ENCODE data around the gene LUC7L2. TPM values are rescaled to one million over a fixed set of nuclear protein-coding genes. Genes with fewer than 3 reads are reported as not detected.
"Not testable (repeated sequence)": the region's sequence is repeated elsewhere in the genome, so short reads cannot be mapped to it uniquely, and the experiment has no call there.

LUC7L2 gene
- total RNA-seq, 1 donor from 2014 or later = 74.3 TPM

- TF ChIP-seq, protein P1, sequence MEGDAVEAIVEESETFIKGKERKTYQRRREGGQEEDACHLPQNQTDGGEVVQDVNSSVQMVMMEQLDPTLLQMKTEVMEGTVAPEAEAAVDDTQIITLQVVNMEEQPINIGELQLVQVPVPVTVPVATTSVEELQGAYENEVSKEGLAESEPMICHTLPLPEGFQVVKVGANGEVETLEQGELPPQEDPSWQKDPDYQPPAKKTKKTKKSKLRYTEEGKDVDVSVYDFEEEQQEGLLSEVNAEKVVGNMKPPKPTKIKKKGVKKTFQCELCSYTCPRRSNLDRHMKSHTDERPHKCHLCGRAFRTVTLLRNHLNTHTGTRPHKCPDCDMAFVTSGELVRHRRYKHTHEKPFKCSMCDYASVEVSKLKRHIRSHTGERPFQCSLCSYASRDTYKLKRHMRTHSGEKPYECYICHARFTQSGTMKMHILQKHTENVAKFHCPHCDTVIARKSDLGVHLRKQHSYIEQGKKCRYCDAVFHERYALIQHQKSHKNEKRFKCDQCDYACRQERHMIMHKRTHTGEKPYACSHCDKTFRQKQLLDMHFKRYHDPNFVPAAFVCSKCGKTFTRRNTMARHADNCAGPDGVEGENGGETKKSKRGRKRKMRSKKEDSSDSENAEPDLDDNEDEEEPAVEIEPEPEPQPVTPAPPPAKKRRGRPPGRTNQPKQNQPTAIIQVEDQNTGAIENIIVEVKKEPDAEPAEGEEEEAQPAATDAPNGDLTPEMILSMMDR (IDR thresholded peaks at IDR 0.05) = no peak
- Mint-ChIP-seq H3K4me1 (ENCODE audit: low read depth) (no peaks in the 10 kb centered on the region), H3K27me3 (ENCODE audit: low read depth) (no peaks in the 10 kb centered on the region), H3K9me3 (ENCODE audit: low read depth) (no peaks in the 10 kb centered on the region), H3K36me3 (ENCODE audit: low read depth) (no peaks in the 10 kb centered on the region), H3K4me3 (ENCODE audit: unreplicated experiment) (no peak overlapping the region), H3K27ac (ENCODE audit: unreplicated experiment) (no peak overlapping the region)
- no peak for DNase-seq (ENCODE audit: low spot score)
Observed at GRCh38 chr7:139329119-139329518, 30.6 kb upstream of the LUC7L2 start.

DNA sequence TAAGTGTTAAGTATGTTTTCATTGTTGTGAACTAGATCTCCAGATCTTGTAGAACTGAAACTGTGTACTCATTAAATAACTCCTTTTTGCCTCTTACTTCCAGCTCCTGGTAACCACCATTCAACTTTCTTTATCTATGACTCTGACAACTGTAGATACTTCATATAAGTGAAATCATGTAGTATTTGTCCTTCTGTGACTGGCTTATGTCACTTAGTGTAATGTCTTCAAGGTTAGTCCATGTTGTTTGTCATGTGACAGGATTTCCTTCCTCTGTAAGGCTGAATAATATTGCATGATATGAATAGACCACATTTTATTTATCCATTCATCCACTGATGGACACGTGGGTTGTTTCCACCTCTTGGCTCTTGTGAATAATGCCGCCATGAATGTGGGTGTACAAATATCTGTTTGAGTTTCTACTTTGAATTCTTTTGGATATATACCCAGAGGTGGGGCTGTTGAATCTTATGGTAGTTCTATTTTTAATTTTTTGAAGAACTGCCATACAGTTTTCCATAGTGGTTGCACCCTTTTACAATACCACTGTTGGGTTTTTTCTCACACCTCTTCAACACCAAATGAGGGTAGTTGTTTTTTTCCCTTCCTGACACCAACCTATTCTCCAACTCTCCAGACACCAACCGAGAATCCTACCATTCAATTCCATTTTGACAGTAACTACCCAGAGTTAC, 29.2 kb upstream of the LUC7L2 start:
- TF ChIP-seq, protein P1 (IDR thresholded peaks at IDR 0.05) = no peak
- H3K9me3 Mint-ChIP-seq (ENCODE audit: low read depth) = no peaks in the 10 kb centered on the region
- no peak for DNase-seq (ENCODE audit: low spot score)
- no peak overlapping the region for H3K27ac Mint-ChIP-seq (ENCODE audit: unreplicated experiment)
- no peak overlapping the region for H3K4me3 Mint-ChIP-seq (ENCODE audit: unreplicated experiment)
- no peaks in the 10 kb centered on the region for H3K27me3 Mint-ChIP-seq (ENCODE audit: low read depth)
- no peaks in the 10 kb centered on the region for H3K4me1 Mint-ChIP-seq (ENCODE audit: low read depth)
- H3K36me3 Mint-ChIP-seq (ENCODE audit: low read depth) = no peaks in the 10 kb centered on the region

- Mint-ChIP-seq H3K36me3 (ENCODE audit: low read depth) (no peaks in the 10 kb centered on the region), H3K4me3 (ENCODE audit: unreplicated experiment) (no peak overlapping the region), H3K27ac (ENCODE audit: unreplicated experiment) (no peak overlapping the region), H3K4me1 (ENCODE audit: low read depth) (no peaks in the 10 kb centered on the region), H3K27me3 (ENCODE audit: low read depth) (no peaks in the 10 kb centered on the region), H3K9me3 (ENCODE audit: low read depth) (no peaks in the 10 kb centered on the region)
- DNase-seq (ENCODE audit: low spot score) = no peak
- TF ChIP-seq, protein P1 (IDR thresholded peaks at IDR 0.05) = no peak
Observed at GRCh38 chr7:139332697-139333359, 26.9 kb upstream of the LUC7L2 start.

DNA sequence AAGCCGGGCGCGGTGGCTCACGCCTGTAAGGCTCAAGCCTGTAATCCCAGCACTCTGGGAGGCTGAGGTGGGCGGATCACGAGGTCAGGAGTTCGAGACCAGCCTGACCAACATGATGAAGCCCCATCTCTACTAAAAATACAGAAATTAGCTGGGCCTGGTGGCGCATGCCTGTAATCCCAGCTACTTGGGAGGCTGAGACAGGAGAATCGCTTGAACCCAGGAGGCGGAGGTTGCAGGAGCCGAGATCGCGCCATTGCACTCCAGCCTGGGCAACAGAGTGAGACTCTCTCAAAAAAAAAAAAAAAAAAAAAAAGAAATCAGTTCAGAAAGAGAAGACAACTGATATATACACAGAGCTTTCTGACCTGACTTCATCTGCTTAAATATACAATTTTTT, 26.3 kb upstream of the LUC7L2 start:
- not testable (repeated sequence) for H3K9me3 Mint-ChIP-seq (ENCODE audit: low read depth); H3K4me3 Mint-ChIP-seq (ENCODE audit: unreplicated experiment); DNase-seq (ENCODE audit: low spot score); H3K4me1 Mint-ChIP-seq (ENCODE audit: low read depth); H3K27ac Mint-ChIP-seq (ENCODE audit: unreplicated experiment); H3K36me3 Mint-ChIP-seq (ENCODE audit: low read depth); H3K27me3 Mint-ChIP-seq (ENCODE audit: low read depth)

- Mint-ChIP-seq H3K4me3 (ENCODE audit: unreplicated experiment) (no peak overlapping the region), H3K27ac (ENCODE audit: unreplicated experiment) (no peak overlapping the region), H3K4me1 (ENCODE audit: low read depth) (peaks cover 5% of the 10 kb centered on the region), H3K27me3 (ENCODE audit: low read depth) (no peaks in the 10 kb centered on the region), H3K9me3 (ENCODE audit: low read depth) (peaks cover 4% of the 10 kb centered on the region), H3K36me3 (ENCODE audit: low read depth) (peaks cover 2% of the 10 kb centered on the region)
- no peak for DNase-seq (ENCODE audit: low spot score)
- TF ChIP-seq, protein P1 (IDR thresholded peaks at IDR 0.05) = no peak
Observed at GRCh38 chr7:139334399-139335150, 25.1 kb upstream of the LUC7L2 start.

Data from chondrocyte (in vitro differentiated cells).